A204.1 (cell line): ENCODE measurements around the gene CCL11.

ENCODE experiments used
- FAIRE-seq: peaks from 2 replicates; lab custom pipeline; 2012; peaks lifted over from hg19 to GRCh38; lab: Jason Lieb, UNC

Gene CCL11

GRCh38 chr17:34257299-34257985 is 28.1 kb upstream of the CCL11 start:
- no peak for FAIRE-seq

- no peak for FAIRE-seq
Observed at GRCh38 chr17:34257986-34258326, 27.6 kb upstream of the CCL11 start.

- no peak for FAIRE-seq
Observed at GRCh38 chr17:34259146-34259545, 26.4 kb upstream of the CCL11 start.

GRCh38 chr17:34260861-34261260 is 24.7 kb upstream of the CCL11 start:
- no peak for FAIRE-seq

GRCh38 chr17:34261568-34262337 is 23.8 kb upstream of the CCL11 start:
- FAIRE-seq, result no peak

- FAIRE-seq, result no peak
Observed at GRCh38 chr17:34265711-34266110, 19.8 kb upstream of the CCL11 start.

GRCh38 chr17:34269969-34270368 is 15.6 kb upstream of the CCL11 start, which contains the start of gene CCL7:
TSS of gene CCL7 (plus strand) at chr17:34270221. CDS start at chr17:34270291, 70 bp downstream.
- FAIRE-seq, result no peak

- FAIRE-seq, result no peak
Observed at GRCh38 chr17:34275881-34276280, 9.7 kb upstream of the CCL11 start.

GRCh38 chr17:34276826-34277225 is 8.7 kb upstream of the CCL11 start:
- no peak for FAIRE-seq

- FAIRE-seq, result no peak
Observed at GRCh38 chr17:34283571-34283970, 2.0 kb upstream of the CCL11 start.

GRCh38 chr17:34287875-34288274 is 2.3 kb downstream of the CCL11 start:
- FAIRE-seq, result no peak

- FAIRE-seq, result no peak
Observed at GRCh38 chr17:34290586-34290985, 5.0 kb downstream of the CCL11 start.

GRCh38 chr17:34291721-34292348 is 6.3 kb downstream of the CCL11 start:
- FAIRE-seq, result no peak

- no peak for FAIRE-seq
Observed at GRCh38 chr17:34299027-34299426, 13.5 kb downstream of the CCL11 start.

- FAIRE-seq, result no peak
Observed at GRCh38 chr17:34299956-34300577, 14.5 kb downstream of the CCL11 start.

GRCh38 chr17:34300652-34301370 is 15.3 kb downstream of the CCL11 start:
- no peak for FAIRE-seq

GRCh38 chr17:34301986-34302385 is 16.4 kb downstream of the CCL11 start:
- FAIRE-seq, result no peak

GRCh38 chr17:34302636-34303035 is 17.1 kb downstream of the CCL11 start:
- FAIRE-seq, result no peak

- no peak for FAIRE-seq
Observed at GRCh38 chr17:34303606-34304005, 18.1 kb downstream of the CCL11 start.

GRCh38 chr17:34305061-34305460 is 19.5 kb downstream of the CCL11 start:
- no peak for FAIRE-seq

GRCh38 chr17:34305606-34306005 is 20.1 kb downstream of the CCL11 start:
- no peak for FAIRE-seq

GRCh38 chr17:34306466-34306865 is 20.9 kb downstream of the CCL11 start:
- no peak for FAIRE-seq
